ENCODE results near the gene XXYLT1. TPM values are rescaled to one million over a fixed set of nuclear protein-coding genes. Genes with fewer than 3 reads are reported as not detected.

Gene XXYLT1
- total RNA-seq, 3 donors from 2014 or later = 10.0 to 10.7 (median 10.2) TPM

GRCh38 chr3:195247863-195248189 is 23.1 kb downstream of the XXYLT1 start:
- ATAC-seq = no peak
- Histone ChIP-seq H3K4me1 (ENCODE audit: low read depth) (no peaks in the 10 kb centered on the region), H3K4me3 (no peak overlapping the region), H3K36me3 (ENCODE audit: low read depth) (no peaks in the 10 kb centered on the region), H3K9me3 (no peaks in the 10 kb centered on the region)
- intact Hi-C loops (cut with DNase I, micrococcal nuclease) = no loop called here
- no peak for TF ChIP-seq CTCF (IDR thresholded peaks at IDR 0.05)
- no peak for DNase-seq

GRCh38 chr3:195247086-195247862 is 23.7 kb downstream of the XXYLT1 start:
- Histone ChIP-seq H3K9me3 (no peaks in the 10 kb centered on the region), H3K4me3 (no peak overlapping the region), H3K36me3 (ENCODE audit: low read depth) (no peaks in the 10 kb centered on the region), H3K4me1 (ENCODE audit: low read depth) (no peaks in the 10 kb centered on the region)
- ATAC-seq = no peak
- intact Hi-C loops (cut with DNase I, micrococcal nuclease) = no loop called here
- no peak for DNase-seq
- no peak for TF ChIP-seq CTCF (IDR thresholded peaks at IDR 0.05)

GRCh38 chr3:195246581-195246995 is 24.4 kb downstream of the XXYLT1 start:
- intact Hi-C loops (cut with DNase I, micrococcal nuclease) = no loop called here

GRCh38 chr3:195245531-195245951 is 25.4 kb downstream of the XXYLT1 start:
- intact Hi-C loops (cut with DNase I, micrococcal nuclease) = no loop called here
- Histone ChIP-seq H3K4me1 (ENCODE audit: low read depth) (no peaks in the 10 kb centered on the region), H3K9me3 (no peaks in the 10 kb centered on the region), H3K36me3 (ENCODE audit: low read depth) (no peaks in the 10 kb centered on the region), H3K4me3 (no peak overlapping the region)
- ATAC-seq = no peak
- no peak for TF ChIP-seq CTCF (IDR thresholded peaks at IDR 0.05)
- DNase-seq = no peak

More at GRCh38 chr3:195246581-195246995, 24.4 kb downstream of the XXYLT1 start:
- Histone ChIP-seq H3K9me3 (no peaks in the 10 kb centered on the region), H3K36me3 (ENCODE audit: low read depth) (no peaks in the 10 kb centered on the region), H3K4me1 (ENCODE audit: low read depth) (no peaks in the 10 kb centered on the region), H3K4me3 (no peak overlapping the region)
- TF ChIP-seq CTCF (IDR thresholded peaks at IDR 0.05) = no peak
- DNase-seq (no peak), ATAC-seq (no peak)

- ATAC-seq = no peak
- no peak overlapping the region for H3K4me3 ChIP-seq
- intact Hi-C loops (cut with DNase I, micrococcal nuclease) = no loop called here
- no peak for DNase-seq
- TF ChIP-seq CTCF (IDR thresholded peaks at IDR 0.05) = no peak
- no peaks in the 10 kb centered on the region for H3K4me1 ChIP-seq (ENCODE audit: low read depth)
- H3K36me3 ChIP-seq (ENCODE audit: low read depth) = no peaks in the 10 kb centered on the region
- H3K9me3 ChIP-seq = no peaks in the 10 kb centered on the region
These were observed 29.2 kb downstream of the XXYLT1 start for GRCh38 chr3:195241592-195242355.
